ENCODE results near the gene ATAD5. TPM values are rescaled to one million over a fixed set of nuclear protein-coding genes. Genes with fewer than 3 reads are reported as not detected.

ATAD5 gene
- total RNA-seq, result 1 to 10 TPM in 2 of 4 donors, under 1 TPM in 2; 0.65 to 1.3 (median 0.84) TPM
- 0.29 TPM for polyA plus RNA-seq
- long read RNA-seq, donor 1, partial matches to known transcripts, result 1 of 1 reads
- long read RNA-seq, donor 1, other reads (novel, unspliced or antisense), result 0 of 1 reads
- long read RNA-seq, donor 2, result 0 reads
- long read RNA-seq, donor 3, partial matches to known transcripts, result 2 of 2 reads
- long read RNA-seq, donor 3, other reads (novel, unspliced or antisense), result 0 of 2 reads
- long read RNA-seq, donor 4, result 0 reads

DNA sequence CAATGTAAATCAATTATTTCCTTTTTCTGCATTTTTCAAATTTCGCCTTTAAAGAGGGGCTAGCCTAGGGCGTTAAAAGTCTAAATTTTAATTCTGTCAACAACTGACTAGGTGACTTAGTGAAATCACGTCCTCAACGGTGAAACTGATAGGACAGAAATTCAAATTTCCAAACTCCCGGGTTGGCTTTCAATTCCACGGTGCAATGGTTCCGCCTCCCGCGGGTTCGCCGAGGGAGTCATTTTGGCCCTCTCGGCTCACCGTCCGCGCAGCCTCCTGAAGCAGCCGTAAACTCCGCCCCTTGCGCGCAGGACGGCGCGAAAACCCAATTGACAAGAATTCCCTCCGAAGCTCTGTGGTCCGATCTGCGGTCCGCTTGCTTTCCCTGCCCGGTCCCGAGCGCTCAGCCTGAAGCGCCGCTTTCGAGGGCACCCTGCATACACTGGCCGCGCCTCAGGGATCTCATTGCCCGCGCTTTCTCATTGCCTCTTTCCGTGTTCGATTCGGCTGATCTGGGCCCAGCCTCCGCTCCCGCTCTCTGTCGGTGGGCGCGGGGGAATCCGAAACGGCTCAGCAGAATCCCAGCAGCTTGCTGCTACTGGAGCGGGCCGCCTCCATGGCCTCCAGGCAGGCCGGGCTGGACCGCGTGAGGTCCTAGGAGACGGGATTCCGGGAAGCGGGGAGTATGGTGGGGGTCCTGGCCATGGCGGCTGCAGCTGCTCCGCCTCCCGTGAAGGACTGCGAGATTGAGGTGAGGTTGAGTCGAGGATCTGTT is at the start of gene ATAD5:
TSS of gene ATAD5 (plus strand) at position 304 of the 775 bp plus-strand sequence. CDS start at position 686, 382 bp downstream.
- under 1% methylated on average over 59 of the region's 59 CpGs for WGBS
- no peaks in the 10 kb centered on the region for H3K27me3 ChIP-seq (ENCODE audit: control insufficient read depth, insufficient read depth)
- H3K4me1 ChIP-seq (ENCODE audit: control insufficient read depth, insufficient read depth, low read length), result peaks cover 2% of the 10 kb centered on the region
- ATAC-seq (peak; percentile 96 to 98), DNase-seq (peak; percentile 92 to 97 (median 96))
- no peaks in the 10 kb centered on the region for H3K9me3 ChIP-seq (ENCODE audit: control insufficient read depth, low read length)
- peak within 1 kb of the TSS; percentile 50 for H3K4me3 ChIP-seq (ENCODE audit: low read length)
- H3K27ac ChIP-seq (ENCODE audit: low read length), result no peak within 1 kb of the TSS
- intact Hi-C loops (cut with DNase I), result no loop called here

DNA sequence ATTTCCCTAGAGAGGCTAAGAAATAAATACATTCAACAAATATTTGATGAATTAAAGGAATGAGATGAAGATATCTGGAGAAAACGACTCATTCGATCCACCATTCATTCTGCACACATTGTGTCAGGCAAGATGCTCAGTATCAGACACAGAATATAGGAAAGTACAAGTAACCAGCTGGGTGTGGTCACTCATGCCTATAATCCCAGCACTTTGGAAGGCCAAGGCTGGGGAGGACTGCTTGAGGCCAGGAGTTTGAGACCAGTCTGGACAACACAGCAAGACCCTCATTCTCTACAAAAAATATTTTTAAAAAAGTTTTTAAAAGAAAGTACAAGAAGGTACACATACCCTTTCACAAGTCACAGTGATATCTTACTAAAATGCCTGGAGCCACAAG is 49.6 kb upstream of the ATAD5 start:
- H3K27me3 ChIP-seq (ENCODE audit: control insufficient read depth, insufficient read depth), result no peaks in the 10 kb centered on the region
- ATAC-seq, result no peak
- no peak overlapping the region for H3K27ac ChIP-seq (ENCODE audit: low read length)
- no peaks in the 10 kb centered on the region for H3K4me1 ChIP-seq (ENCODE audit: control insufficient read depth, insufficient read depth, low read length)
- no peak overlapping the region for H3K4me3 ChIP-seq (ENCODE audit: low read length)
- DNase-seq, result no peak
- 86% methylated on average over 2 of the region's 2 CpGs for WGBS
- H3K9me3 ChIP-seq (ENCODE audit: control insufficient read depth, low read length), result no peaks in the 10 kb centered on the region
- intact Hi-C loops (cut with DNase I), result no loop called here

DNA sequence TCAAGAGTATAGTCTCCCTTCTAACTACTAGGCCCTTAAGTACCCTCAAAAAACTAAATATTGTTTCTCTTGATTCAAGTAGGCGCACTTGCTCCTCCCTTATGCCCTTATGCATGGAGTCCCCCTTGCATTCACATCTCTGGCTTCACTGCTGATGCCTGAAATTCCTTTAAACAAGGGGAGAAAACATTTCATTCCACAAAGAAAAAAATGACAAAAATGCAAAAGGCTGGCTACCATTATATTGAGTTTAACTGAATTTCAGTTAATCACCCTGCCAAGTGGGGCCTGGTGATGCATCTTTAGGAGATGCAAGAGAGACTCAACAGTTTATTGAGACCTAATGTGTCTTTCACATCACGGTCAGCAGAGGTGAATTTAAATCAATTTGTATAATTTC is 42.8 kb upstream of the ATAD5 start:
- no peak for ATAC-seq
- Histone ChIP-seq H3K4me1 (ENCODE audit: control insufficient read depth, insufficient read depth, low read length) (no peaks in the 10 kb centered on the region), H3K9me3 (ENCODE audit: control insufficient read depth, low read length) (no peaks in the 10 kb centered on the region), H3K27ac (ENCODE audit: low read length) (no peak overlapping the region), H3K27me3 (ENCODE audit: control insufficient read depth, insufficient read depth) (no peaks in the 10 kb centered on the region), H3K4me3 (ENCODE audit: low read length) (no peak overlapping the region)
- no peak for DNase-seq
- 94% methylated on average over 2 of the region's 2 CpGs for WGBS
- intact Hi-C loops (cut with DNase I), result no loop called here

GRCh38 chr17:30790279-30790678 is 41.5 kb upstream of the ATAD5 start:
- DNase-seq, result no peak
- intact Hi-C loops (cut with DNase I), result no loop called here
- ATAC-seq, result no peak
- no peak overlapping the region for H3K27ac ChIP-seq (ENCODE audit: low read length)
- H3K4me3 ChIP-seq (ENCODE audit: low read length), result no peak overlapping the region
- WGBS, result 76% methylated on average over 2 of the region's 2 CpGs
- no peaks in the 10 kb centered on the region for H3K27me3 ChIP-seq (ENCODE audit: control insufficient read depth, insufficient read depth)
- no peaks in the 10 kb centered on the region for H3K9me3 ChIP-seq (ENCODE audit: control insufficient read depth, low read length)
- H3K4me1 ChIP-seq (ENCODE audit: control insufficient read depth, insufficient read depth, low read length), result no peaks in the 10 kb centered on the region

GRCh38 chr17:30793282-30793977 is 38.3 kb upstream of the ATAD5 start:
- 92% methylated on average over 9 of the region's 9 CpGs for WGBS
- Histone ChIP-seq H3K27me3 (ENCODE audit: control insufficient read depth, insufficient read depth) (no peaks in the 10 kb centered on the region), H3K27ac (ENCODE audit: low read length) (no peak overlapping the region), H3K9me3 (ENCODE audit: control insufficient read depth, low read length) (no peaks in the 10 kb centered on the region), H3K4me3 (ENCODE audit: low read length) (no peak overlapping the region), H3K4me1 (ENCODE audit: control insufficient read depth, insufficient read depth, low read length) (no peaks in the 10 kb centered on the region)
- ATAC-seq, result no peak
- intact Hi-C loops (cut with DNase I), result no loop called here
- DNase-seq, result peak in 1 of 3 donors; percentile 6

DNA sequence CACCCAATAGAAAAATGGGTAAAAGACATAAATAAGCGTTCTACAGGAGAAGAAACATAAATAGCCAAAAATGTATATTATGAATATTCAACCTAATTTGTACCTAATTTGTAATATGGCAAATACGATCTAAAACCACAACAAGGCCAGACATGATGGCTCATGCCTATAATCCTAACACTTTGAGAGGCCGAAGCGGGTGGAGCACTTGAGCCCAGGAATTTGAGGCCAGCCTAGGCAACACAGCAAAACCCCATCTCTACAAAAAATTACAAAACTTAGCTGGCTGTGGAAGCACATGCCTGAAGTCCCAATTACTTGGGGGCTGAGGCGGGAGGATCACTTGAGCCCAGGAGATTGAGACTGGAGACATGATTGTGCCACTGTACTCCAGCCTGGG is 37.4 kb upstream of the ATAD5 start:
- 95% methylated on average over 5 of the region's 5 CpGs for WGBS
- intact Hi-C loops (cut with DNase I), result no loop called here

GRCh38 chr17:30796016-30796415 is 35.8 kb upstream of the ATAD5 start:
- ATAC-seq, result no peak

More for the DNA sequence above, 37.4 kb upstream of the ATAD5 start:
- ATAC-seq, result no peak
- H3K9me3 ChIP-seq (ENCODE audit: control insufficient read depth, low read length), result no peaks in the 10 kb centered on the region
- H3K27me3 ChIP-seq (ENCODE audit: control insufficient read depth, insufficient read depth), result no peaks in the 10 kb centered on the region
- no peaks in the 10 kb centered on the region for H3K4me1 ChIP-seq (ENCODE audit: control insufficient read depth, insufficient read depth, low read length)
- H3K27ac ChIP-seq (ENCODE audit: low read length), result no peak overlapping the region
- DNase-seq, result peak in 1 of 3 donors; percentile 3
- H3K4me3 ChIP-seq (ENCODE audit: low read length), result no peak overlapping the region

DNA sequence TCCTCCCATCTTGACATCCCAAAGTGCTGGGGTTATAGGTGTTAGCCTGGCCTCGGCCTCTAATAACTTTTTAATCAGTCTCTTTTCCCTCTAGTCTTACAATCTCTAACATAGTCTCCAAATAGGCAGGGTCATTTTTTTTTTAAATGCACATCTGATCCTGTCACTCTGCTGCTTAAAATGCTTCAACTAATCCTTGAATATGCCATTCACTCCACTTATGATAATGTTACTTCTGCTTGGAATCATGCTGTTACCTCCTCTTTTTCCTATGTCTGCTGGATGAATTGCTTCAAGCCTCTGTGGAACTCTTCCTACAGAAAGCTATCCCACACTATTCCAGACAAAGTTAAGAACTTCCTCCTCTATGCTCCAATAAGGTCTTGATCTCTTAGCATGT is 30.1 kb upstream of the ATAD5 start:
- no peak for ATAC-seq

More at GRCh38 chr17:30796016-30796415, 35.8 kb upstream of the ATAD5 start:
- 95% methylated on average over 4 of the region's 4 CpGs for WGBS
- Histone ChIP-seq H3K9me3 (ENCODE audit: control insufficient read depth, low read length) (no peaks in the 10 kb centered on the region), H3K4me3 (ENCODE audit: low read length) (no peak overlapping the region), H3K4me1 (ENCODE audit: control insufficient read depth, insufficient read depth, low read length) (no peaks in the 10 kb centered on the region), H3K27me3 (ENCODE audit: control insufficient read depth, insufficient read depth) (no peaks in the 10 kb centered on the region), H3K27ac (ENCODE audit: low read length) (no peak overlapping the region)
- DNase-seq, result no peak
- intact Hi-C loops (cut with DNase I), result no loop called here

GRCh38 chr17:30805944-30806456 is 25.8 kb upstream of the ATAD5 start:
- Histone ChIP-seq H3K4me3 (ENCODE audit: low read length) (no peak overlapping the region), H3K27ac (ENCODE audit: low read length) (no peak overlapping the region), H3K27me3 (ENCODE audit: control insufficient read depth, insufficient read depth) (no peaks in the 10 kb centered on the region), H3K4me1 (ENCODE audit: control insufficient read depth, insufficient read depth, low read length) (no peaks in the 10 kb centered on the region), H3K9me3 (ENCODE audit: control insufficient read depth, low read length) (no peaks in the 10 kb centered on the region)
- 83% methylated on average over 2 of the region's 2 CpGs for WGBS
- no peak for DNase-seq
- no peak for ATAC-seq
- intact Hi-C loops (cut with DNase I), result no loop called here

More for the DNA sequence above, 30.1 kb upstream of the ATAD5 start:
- H3K4me3 ChIP-seq (ENCODE audit: low read length), result no peak overlapping the region
- intact Hi-C loops (cut with DNase I), result no loop called here
- no peaks in the 10 kb centered on the region for H3K27me3 ChIP-seq (ENCODE audit: control insufficient read depth, insufficient read depth)
- DNase-seq, result no peak
- WGBS, result 98% methylated on average over 1 of the region's 1 CpG
- H3K27ac ChIP-seq (ENCODE audit: low read length), result no peak overlapping the region
- no peaks in the 10 kb centered on the region for H3K9me3 ChIP-seq (ENCODE audit: control insufficient read depth, low read length)
- H3K4me1 ChIP-seq (ENCODE audit: control insufficient read depth, insufficient read depth, low read length), result no peaks in the 10 kb centered on the region

GRCh38 chr17:30807896-30808295 is 23.9 kb upstream of the ATAD5 start:
- intact Hi-C loops (cut with DNase I), result no loop called here
- Histone ChIP-seq H3K4me3 (ENCODE audit: low read length) (no peak overlapping the region), H3K9me3 (ENCODE audit: control insufficient read depth, low read length) (no peaks in the 10 kb centered on the region), H3K4me1 (ENCODE audit: control insufficient read depth, insufficient read depth, low read length) (no peaks in the 10 kb centered on the region), H3K27me3 (ENCODE audit: control insufficient read depth, insufficient read depth) (no peaks in the 10 kb centered on the region), H3K27ac (ENCODE audit: low read length) (no peak overlapping the region)
- DNase-seq (no peak), ATAC-seq (no peak)
- 89% methylated on average over 1 of the region's 1 CpG for WGBS

GRCh38 chr17:30808785-30809286 is 22.9 kb upstream of the ATAD5 start:
- intact Hi-C loops (cut with DNase I), result no loop called here
- ATAC-seq (peak in 1 of 2 donors; percentile 41), DNase-seq (peak in 1 of 3 donors; percentile 20)
- no peaks in the 10 kb centered on the region for H3K9me3 ChIP-seq (ENCODE audit: control insufficient read depth, low read length)
- no peaks in the 10 kb centered on the region for H3K4me1 ChIP-seq (ENCODE audit: control insufficient read depth, insufficient read depth, low read length)
- no peak overlapping the region for H3K4me3 ChIP-seq (ENCODE audit: low read length)
- no peak overlapping the region for H3K27ac ChIP-seq (ENCODE audit: low read length)
- H3K27me3 ChIP-seq (ENCODE audit: control insufficient read depth, insufficient read depth), result no peaks in the 10 kb centered on the region
- WGBS, result 64% methylated on average over 9 of the region's 9 CpGs
